CD4-positive, CD25-positive, alpha-beta regulatory T cell (primary cell): ENCODE results near the gene PTPRE. TPM values are rescaled to one million over a fixed set of nuclear protein-coding genes. Genes with fewer than 3 reads are reported as not detected.

Source experiments
- ATAC-seq, 2 donors: fragments of 150-1000 bp; cut with Tn5 transposase; one replicate each; pipeline ENCODE4 v1.10.0; 2021; ENCODE audit warnings: low read depth in 2 of 2, moderate number of reproducible peaks in 2 of 2, moderate library complexity in 1 of 2
- DNase-seq, 3 donors: peaks; one replicate each; pipeline versions ENCODE4 v3.0.0 to v3.0.0-alpha.2; 2012 to 2022; ENCODE audit warnings: mixed read lengths in 1 of 3
- H3K27ac ChIP-seq: one replicate; pipeline ENCODE4 v1.7.0; 2013; ENCODE audit warnings: mild to moderate bottlenecking, low read length; ENCODE audit not compliant: insufficient read depth, poor library complexity, severe bottlenecking
- H3K27me3 ChIP-seq: one replicate; pipeline ENCODE4 v1.7.0; 2013; ENCODE audit warnings: low read length; ENCODE audit not compliant: control insufficient read depth, insufficient read depth
- H3K36me3 ChIP-seq: one replicate; pipeline ENCODE4 v1.7.0; 2013; ENCODE audit warnings: mild to moderate bottlenecking, low read length, moderate library complexity; ENCODE audit not compliant: control insufficient read depth, insufficient read depth
- H3K4me1 ChIP-seq: 2 replicates; pipeline ENCODE4 v1.7.0; 2013; ENCODE audit warnings: mild to moderate bottlenecking, low read length; ENCODE audit not compliant: insufficient read depth, control insufficient read depth, poor library complexity, severe bottlenecking
- H3K4me3 ChIP-seq: one replicate; pipeline ENCODE4 v1.7.0; 2013; ENCODE audit warnings: low read depth, mild to moderate bottlenecking, low read length, moderate library complexity
- H3K9me3 ChIP-seq, 2 experiments: 1 replicate in 1 of 2; 2 replicates in 1 of 2; pipeline ENCODE4 v1.7.0; 2013; ENCODE audit warnings: low read length in 2 of 2, mild to moderate bottlenecking in 1 of 2, moderate library complexity in 1 of 2; ENCODE audit not compliant: control insufficient read depth in 2 of 2
- H3K27ac Mint-ChIP-seq, 3 donors: one replicate each; pipeline ENCODE4 v1.8.0; 2020 to 2022; ENCODE audit warnings: mild to moderate bottlenecking in 3 of 3, mixed read lengths in 3 of 3, moderate library complexity in 2 of 3
- H3K27me3 Mint-ChIP-seq: one replicate; pipeline ENCODE4 v1.8.0; 2022; ENCODE audit warnings: mild to moderate bottlenecking, mixed read lengths
- H3K36me3 Mint-ChIP-seq: one replicate; pipeline ENCODE4 v1.8.0; 2020; ENCODE audit warnings: mixed read lengths
- H3K4me1 Mint-ChIP-seq, 4 donors: one replicate each; pipeline ENCODE4 v1.8.0; 2020 to 2022; ENCODE audit warnings: mixed read lengths in 4 of 4, mild to moderate bottlenecking in 1 of 4
- H3K4me3 Mint-ChIP-seq, 4 donors: one replicate each; pipeline ENCODE4 v1.8.0; 2020 to 2022; ENCODE audit warnings: mild to moderate bottlenecking in 4 of 4, mixed read lengths in 4 of 4, moderate library complexity in 3 of 4
- H3K9me3 Mint-ChIP-seq, 7 donors: one replicate each; pipeline ENCODE4 v1.8.0; 2020 to 2022; ENCODE audit warnings: mixed read lengths in 7 of 7, mild to moderate bottlenecking in 3 of 7, moderate library complexity in 2 of 7
- polyA plus RNA-seq, 4 donors: library from polyadenylated mRNA; unstranded; fragments of 300-500 nt; fragmentation: Illumina TruSeq; gene quantifications; one replicate each; pipeline ENCODE4 v1.2.3, GENCODE V29; 2021
- total RNA-seq: library from RNA; stranded (reverse); gene quantifications from one replicate; pipeline ENCODE4 v1.2.3, GENCODE V29; 2022

The PTPRE gene
- total and polyA plus RNA-seq, 5 donors from 2014 or later = 10.0 to 63.9 (median 13.7) TPM

DNA sequence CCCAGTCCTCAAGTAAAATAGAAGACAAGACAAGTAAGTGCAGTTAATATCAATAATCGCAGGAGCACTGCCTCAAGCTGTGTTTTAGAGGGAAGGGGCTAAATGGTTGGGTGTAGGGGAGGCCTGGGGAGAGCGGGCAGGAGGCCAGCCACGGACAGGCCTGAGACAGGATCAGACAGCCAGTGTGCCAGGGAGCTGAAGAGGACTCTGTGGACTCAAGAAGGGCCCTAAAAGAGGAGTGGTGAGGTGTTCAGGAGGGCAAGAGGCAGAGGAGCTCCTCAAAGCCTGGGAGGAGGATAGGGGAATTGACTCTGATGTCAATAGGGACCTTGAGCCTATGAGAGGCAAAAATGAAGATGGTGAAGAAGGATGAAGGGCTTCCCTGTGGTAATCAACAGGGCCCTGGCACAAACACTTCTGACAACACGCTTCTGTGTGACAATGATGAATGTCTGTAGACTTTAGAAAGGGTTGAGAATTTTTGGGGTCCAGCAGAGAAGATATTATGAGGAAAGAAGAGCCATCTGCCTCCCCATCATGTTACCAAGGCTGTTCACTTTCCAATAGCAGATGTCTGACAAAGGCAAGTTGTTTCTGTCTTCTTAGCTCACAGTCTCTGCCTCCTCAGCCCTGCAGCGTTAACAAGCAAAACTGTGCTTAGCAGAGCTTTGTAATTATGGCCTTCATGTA, 2.4 kb upstream of the PTPRE start:
- Histone ChIP-seq H3K27me3 (peaks cover 10% of the 10 kb centered on the region), H3K4me3 (no peak overlapping the region), H3K36me3 (no peaks in the 10 kb centered on the region), H3K27ac (no peak overlapping the region), H3K4me1 (peaks cover 10% of the 10 kb centered on the region), H3K9me3 (no peaks in the 10 kb centered on the region)
- peak overlapping the region in 1 of 3 donors; percentile 56 for H3K27ac Mint-ChIP-seq
- peaks cover 0 to 1% (median 0%) of the 10 kb centered on the region in 7 donors for H3K9me3 Mint-ChIP-seq
- no peak for ATAC-seq
- DNase-seq = no peak
- H3K27me3 Mint-ChIP-seq = peaks cover 53% of the 10 kb centered on the region
- peak overlapping the region in 2 of 4 donors; percentile 43 to 69 for H3K4me3 Mint-ChIP-seq
- H3K4me1 Mint-ChIP-seq = no peaks in the 10 kb centered on the region
- H3K36me3 Mint-ChIP-seq = no peaks in the 10 kb centered on the region

DNA sequence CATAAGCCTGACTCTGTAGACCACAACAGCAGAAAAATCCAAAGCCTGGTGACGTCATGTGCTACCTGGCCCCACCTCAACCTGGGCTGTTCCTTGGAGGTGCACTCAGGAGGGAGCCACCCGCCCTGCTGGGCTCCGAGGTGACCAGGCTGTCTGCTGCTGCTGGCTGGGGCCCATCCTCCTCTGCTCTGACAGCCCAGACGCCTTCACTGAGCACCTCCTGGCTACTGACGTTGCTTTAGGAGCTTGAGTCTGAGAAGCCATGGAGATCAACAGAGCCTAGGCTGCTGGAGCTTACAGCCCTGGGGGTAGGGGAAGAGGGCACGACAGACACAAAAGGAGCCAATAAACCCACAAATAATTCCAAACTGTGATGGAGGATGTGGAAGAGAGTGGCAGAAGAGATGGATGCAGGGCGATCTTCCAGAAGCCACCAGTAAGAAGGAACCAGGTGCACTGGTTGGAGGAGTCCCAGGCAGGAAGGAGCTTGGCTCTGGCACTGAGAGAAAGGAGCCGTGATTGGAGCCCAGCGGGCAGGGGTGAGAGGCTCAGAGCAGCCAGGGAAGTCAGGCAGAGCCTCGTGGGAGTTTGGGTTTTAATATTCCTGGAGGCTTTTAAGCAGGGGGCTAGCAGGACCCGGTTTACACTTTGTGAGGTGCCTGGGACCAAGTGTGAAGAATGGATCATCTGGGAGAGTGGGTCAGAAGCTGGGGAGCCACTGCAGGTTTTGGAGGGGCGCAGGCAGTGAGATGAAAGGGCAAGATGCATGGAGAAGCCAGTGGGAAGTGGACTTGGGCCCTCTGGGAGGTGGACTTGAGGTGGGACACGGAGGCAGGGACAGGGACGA, 1.7 kb upstream of the PTPRE start:
- Mint-ChIP-seq H3K9me3 (peaks cover 0 to 1% (median 0%) of the 10 kb centered on the region in 7 donors), H3K27ac (peak overlapping the region in 1 of 3 donors; percentile 74), H3K27me3 (peaks cover 54% of the 10 kb centered on the region), H3K4me3 (peak overlapping the region; percentile 43 to 83 (median 60)), H3K36me3 (no peaks in the 10 kb centered on the region), H3K4me1 (no peaks in the 10 kb centered on the region)
- DNase-seq (no peak), ATAC-seq (no peak)
- peaks cover 9% of the 10 kb centered on the region for H3K27me3 ChIP-seq
- no peak overlapping the region for H3K27ac ChIP-seq
- no peaks in the 10 kb centered on the region for H3K9me3 ChIP-seq
- no peak overlapping the region for H3K4me3 ChIP-seq
- no peaks in the 10 kb centered on the region for H3K36me3 ChIP-seq
- peaks cover 10% of the 10 kb centered on the region for H3K4me1 ChIP-seq

DNA sequence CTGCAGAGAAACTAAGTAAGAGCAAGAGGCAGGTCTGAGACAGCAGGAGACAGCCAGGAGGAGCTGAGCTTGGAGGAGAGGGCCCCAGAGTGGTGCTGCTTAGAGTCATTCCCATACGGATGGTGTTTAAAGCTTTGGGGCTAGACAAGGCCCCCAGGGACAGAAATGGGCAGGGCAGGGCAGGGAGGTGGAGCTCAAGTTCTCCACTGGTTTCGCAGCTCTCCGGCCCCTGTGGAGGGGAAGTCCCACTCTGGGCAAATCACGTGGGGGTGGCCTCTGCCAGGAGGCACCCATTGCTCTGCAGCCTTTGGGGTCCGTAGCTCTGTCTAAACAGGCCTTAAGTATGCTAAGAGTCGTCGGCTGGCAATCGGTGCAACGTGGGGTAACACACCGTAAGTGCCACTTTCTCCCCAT, 1.0 kb upstream of the PTPRE start:
- Histone ChIP-seq H3K9me3 (no peaks in the 10 kb centered on the region), H3K27ac (no peak overlapping the region), H3K36me3 (no peaks in the 10 kb centered on the region), H3K4me1 (peaks cover 10% of the 10 kb centered on the region), H3K4me3 (no peak overlapping the region), H3K27me3 (peaks cover 7% of the 10 kb centered on the region)
- H3K9me3 Mint-ChIP-seq = peaks cover 0 to 1% (median 0%) of the 10 kb centered on the region in 7 donors
- peak overlapping the region in 3 of 4 donors; percentile 60 to 83 (median 61) for H3K4me3 Mint-ChIP-seq
- ATAC-seq (no peak), DNase-seq (no peak)
- no peak overlapping the region for H3K27ac Mint-ChIP-seq
- no peaks in the 10 kb centered on the region for H3K36me3 Mint-ChIP-seq
- H3K27me3 Mint-ChIP-seq = peaks cover 56% of the 10 kb centered on the region
- H3K4me1 Mint-ChIP-seq = no peaks in the 10 kb centered on the region

DNA sequence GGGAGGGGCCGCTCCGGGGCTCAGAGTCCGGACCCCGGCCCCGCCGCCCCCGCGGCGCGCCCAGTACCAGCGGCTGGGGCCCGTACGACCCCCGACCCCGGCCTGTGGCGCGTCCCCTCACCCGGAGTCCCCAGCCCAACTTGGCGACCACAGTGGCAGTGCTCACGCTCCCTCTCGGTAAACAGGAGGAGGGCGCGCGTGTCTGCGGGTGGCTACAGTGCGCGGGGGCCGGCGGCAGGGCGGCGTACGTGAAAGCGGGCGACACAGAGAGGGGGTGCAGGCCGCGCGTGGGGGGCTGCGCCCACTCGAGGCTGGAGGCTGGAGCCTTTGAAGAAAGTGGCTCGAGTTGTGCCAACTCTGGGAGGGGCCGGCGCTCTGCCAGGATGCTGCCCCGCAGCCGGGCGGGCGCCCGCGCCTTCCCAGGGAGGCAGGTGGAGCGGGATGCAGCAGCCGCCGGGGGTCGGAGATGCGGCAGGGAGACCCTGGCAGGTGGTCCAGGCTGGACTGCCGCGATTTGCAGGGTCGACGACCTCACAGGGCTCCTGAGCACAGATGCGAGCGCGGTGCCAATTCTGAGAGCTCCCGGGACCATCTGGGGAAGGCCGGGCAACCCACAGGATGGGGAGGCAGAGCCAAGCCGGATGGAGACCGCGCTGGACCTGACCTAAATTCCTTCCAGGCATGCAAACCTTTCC, 655 bp downstream of the PTPRE start:
- Histone ChIP-seq H3K4me3 (no peak overlapping the region), H3K27ac (no peak overlapping the region), H3K36me3 (no peaks in the 10 kb centered on the region), H3K27me3 (peaks cover 2% of the 10 kb centered on the region), H3K4me1 (peaks cover 10% of the 10 kb centered on the region), H3K9me3 (no peaks in the 10 kb centered on the region)
- Mint-ChIP-seq H3K9me3 (peaks cover 0 to 1% (median 0%) of the 10 kb centered on the region in 7 donors), H3K27ac (no peak overlapping the region), H3K36me3 (no peaks in the 10 kb centered on the region), H3K27me3 (peaks cover 51% of the 10 kb centered on the region), H3K4me3 (peak overlapping the region in 2 of 4 donors; percentile 11 to 29), H3K4me1 (no peaks in the 10 kb centered on the region)
- DNase-seq (peak in 1 of 3 donors; percentile 2), ATAC-seq (no peak)

DNA sequence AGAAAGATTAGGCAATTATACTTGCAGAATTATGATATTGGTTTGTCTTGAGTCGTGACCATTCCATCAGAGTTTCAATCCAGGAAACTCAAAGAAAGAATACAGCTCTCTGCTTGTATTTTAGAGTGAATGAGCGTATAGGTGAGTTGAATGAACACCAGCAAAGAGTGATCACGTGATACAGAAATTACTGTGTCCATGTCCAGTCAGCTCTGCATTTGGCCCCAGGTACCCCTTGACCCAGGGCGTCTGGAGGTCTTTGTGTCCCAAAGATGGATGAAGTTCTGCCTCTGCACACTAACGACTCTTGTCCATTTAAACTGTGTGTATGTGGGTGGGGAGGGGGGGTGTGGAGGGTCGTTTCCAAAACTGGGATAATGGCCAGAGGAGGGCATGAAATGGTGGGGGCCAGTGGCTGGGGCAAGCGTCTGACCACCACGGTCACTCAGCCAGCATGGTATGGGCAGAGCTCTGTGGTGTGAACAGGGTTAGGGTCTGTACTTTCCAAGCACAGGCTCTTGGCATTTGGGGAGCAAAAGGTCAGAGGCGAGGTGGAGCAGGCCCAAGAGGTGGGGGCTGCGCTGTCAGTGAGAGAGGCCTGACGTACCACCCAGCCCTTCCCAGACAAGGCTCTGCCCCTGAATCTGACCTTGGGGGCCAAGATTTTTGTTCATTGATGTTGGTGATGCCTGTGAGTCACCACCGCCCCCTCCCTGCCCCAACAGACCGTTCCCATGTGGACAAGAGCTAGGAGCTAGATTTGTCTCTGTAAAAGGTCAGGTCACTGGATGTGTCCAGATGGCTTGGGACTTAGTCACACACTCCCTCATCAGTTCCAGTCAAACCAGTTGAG, 1.4 kb downstream of the PTPRE start:
- Histone ChIP-seq H3K27me3 (peaks cover 2% of the 10 kb centered on the region), H3K27ac (no peak overlapping the region), H3K9me3 (no peaks in the 10 kb centered on the region), H3K4me1 (peaks cover 10% of the 10 kb centered on the region), H3K4me3 (no peak overlapping the region), H3K36me3 (no peaks in the 10 kb centered on the region)
- no peak for ATAC-seq
- Mint-ChIP-seq H3K9me3 (peaks cover 0 to 1% (median 0%) of the 10 kb centered on the region in 7 donors), H3K27ac (no peak overlapping the region), H3K4me3 (peak overlapping the region in 2 of 4 donors; percentile 21 to 29), H3K4me1 (no peaks in the 10 kb centered on the region), H3K36me3 (no peaks in the 10 kb centered on the region), H3K27me3 (peaks cover 44% of the 10 kb centered on the region)
- DNase-seq = no peak

DNA sequence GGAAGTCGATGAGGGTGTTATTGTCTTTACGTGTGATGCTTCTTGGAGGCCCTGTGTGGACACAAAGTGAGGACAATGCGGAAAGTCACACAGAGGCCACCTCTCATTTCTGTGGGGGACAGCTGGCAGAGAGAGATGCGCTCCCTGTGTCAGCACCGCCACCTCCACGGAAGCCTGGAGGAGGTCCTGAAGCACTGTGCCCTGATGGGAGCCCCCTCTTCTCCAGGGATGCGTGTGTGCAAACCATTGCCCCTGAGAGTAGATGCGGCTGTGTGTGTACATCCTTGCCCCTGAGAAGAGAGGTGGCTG, 2.0 kb downstream of the PTPRE start:
- no peak overlapping the region for H3K4me3 Mint-ChIP-seq
- Histone ChIP-seq H3K4me3 (no peak overlapping the region), H3K27ac (no peak overlapping the region), H3K27me3 (peaks cover 2% of the 10 kb centered on the region), H3K4me1 (peaks cover 10% of the 10 kb centered on the region), H3K9me3 (no peaks in the 10 kb centered on the region), H3K36me3 (no peaks in the 10 kb centered on the region)
- no peak overlapping the region for H3K27ac Mint-ChIP-seq
- peaks cover 39% of the 10 kb centered on the region for H3K27me3 Mint-ChIP-seq
- ATAC-seq = no peak
- DNase-seq = no peak
- H3K36me3 Mint-ChIP-seq = no peaks in the 10 kb centered on the region
- H3K9me3 Mint-ChIP-seq = peaks cover 0 to 1% (median 0%) of the 10 kb centered on the region in 7 donors
- no peaks in the 10 kb centered on the region for H3K4me1 Mint-ChIP-seq
